ENCODE data around the gene MREG. TPM values are rescaled to one million over a fixed set of nuclear protein-coding genes. Genes with fewer than 3 reads are reported as not detected.
"Not testable (repeated sequence)": the region's sequence is repeated elsewhere in the genome, so short reads cannot be mapped to it uniquely, and the experiment has no call there.

Gene MREG
- total and polyA plus RNA-seq, 12 donors: 3.1 to 14.4 (median 6.3) TPM

GRCh38 chr2:215966274-215966673, 47.1 kb downstream of the MREG start:
- no peaks in the 10 kb centered on the region for H3K27me3 ChIP-seq
- TF ChIP-seq POLR2A (IDR thresholded peaks at IDR 0.05) (no peak), CTCF (IDR thresholded peaks at IDR 0.05) (no peak)
- H3K4me1 ChIP-seq (replicated peaks in 1 of 2): peaks cover 0 to 8% of the 10 kb centered on the region in 2 donors
- H3K27ac ChIP-seq: no peak overlapping the region
- intact Hi-C loops (cut with DNase I): no loop called here
- no peak for DNase-seq
- 72 to 88% (median 72%) methylated on average over 4 of the region's 4 CpGs for WGBS, 4 donors
- H3K9me3 ChIP-seq (replicated peaks in 1 of 3): no peaks in the 10 kb centered on the region
- no peaks in the 10 kb centered on the region for H3K36me3 ChIP-seq (replicated peaks in 1 of 2)
- no peak overlapping the region for H3K4me3 ChIP-seq

GRCh38 chr2:215965532-215966165, 47.7 kb downstream of the MREG start:
- H3K4me1 ChIP-seq (replicated peaks in 1 of 2): peaks cover 0 to 8% of the 10 kb centered on the region in 2 donors
- H3K36me3 ChIP-seq (replicated peaks in 1 of 2): no peaks in the 10 kb centered on the region
- TF ChIP-seq POLR2A (IDR thresholded peaks at IDR 0.05) (no peak), CTCF (IDR thresholded peaks at IDR 0.05) (no peak)
- no peak overlapping the region for H3K4me3 ChIP-seq
- no peak overlapping the region for H3K27ac ChIP-seq
- WGBS, 4 donors: 88 to 100% (median 93%) methylated on average over 1 of the region's 1 CpG
- no peaks in the 10 kb centered on the region for H3K9me3 ChIP-seq (replicated peaks in 1 of 3)
- DNase-seq: no peak
- no peaks in the 10 kb centered on the region for H3K27me3 ChIP-seq
- intact Hi-C loops (cut with DNase I): no loop called here

DNA sequence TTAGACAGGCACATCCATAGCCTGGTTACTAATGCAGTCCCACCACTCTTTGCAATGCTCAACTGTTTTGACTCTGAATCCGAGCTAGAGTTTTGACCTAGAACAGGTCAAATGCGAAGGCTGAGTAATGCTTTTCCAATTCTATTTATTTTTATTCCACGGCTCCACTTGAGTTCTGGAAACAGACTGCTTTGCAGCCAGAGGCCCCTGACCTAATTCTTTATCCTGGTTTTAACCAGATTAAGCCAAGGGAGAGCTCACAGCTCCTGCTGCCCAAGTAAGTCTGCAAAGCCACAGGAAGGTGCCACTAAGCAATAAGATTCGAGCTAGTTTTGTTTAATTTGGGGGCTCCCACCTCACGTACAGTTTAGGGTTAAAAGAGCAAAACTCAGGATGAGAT, 51.4 kb downstream of the MREG start:
- intact Hi-C loops (cut with DNase I): no loop called here
- Histone ChIP-seq H3K4me1 (replicated peaks in 1 of 2) (peaks cover 0 to 8% of the 10 kb centered on the region in 2 donors), H3K9me3 (replicated peaks in 1 of 3) (no peaks in the 10 kb centered on the region), H3K36me3 (replicated peaks in 1 of 2) (no peaks in the 10 kb centered on the region), H3K27ac (peak overlapping the region in 2 of 5 donors; percentile 19 to 31), H3K27me3 (no peaks in the 10 kb centered on the region), H3K4me3 (no peak overlapping the region)
- DNase-seq: peak in 1 of 7 donors; percentile 65
- 49 to 52% (median 50%) methylated on average over 5 of the region's 5 CpGs for WGBS, 4 donors
- TF ChIP-seq CTCF (IDR thresholded peaks at IDR 0.05) (no peak), POLR2A (IDR thresholded peaks at IDR 0.05) (no peak)

DNA sequence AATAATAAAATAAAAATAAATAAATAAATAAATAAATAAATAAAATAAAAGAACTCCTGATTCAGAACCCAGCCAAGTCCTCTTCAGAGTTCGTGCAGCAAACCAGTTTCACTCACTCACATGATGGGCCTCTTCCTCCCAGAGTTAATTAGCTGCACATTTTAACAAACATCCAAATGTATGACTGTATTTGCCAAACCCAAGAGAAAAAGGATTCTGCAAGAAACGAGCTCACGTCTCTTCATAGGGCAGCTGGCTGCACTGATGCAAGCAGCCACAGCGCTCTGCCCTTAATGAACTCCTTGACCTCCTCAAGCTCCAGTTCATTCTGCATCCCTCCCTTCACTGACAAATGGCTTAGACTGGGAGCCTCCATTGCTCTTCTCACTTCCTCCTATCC, 55.1 kb downstream of the MREG start:
- 85 to 94% (median 87%) methylated on average over 4 of the region's 4 CpGs for WGBS, 4 donors
- H3K36me3 ChIP-seq (replicated peaks in 1 of 2): no peaks in the 10 kb centered on the region
- H3K9me3 ChIP-seq (replicated peaks in 1 of 3): no peaks in the 10 kb centered on the region
- DNase-seq: no peak
- H3K27ac ChIP-seq: no peak overlapping the region
- peaks cover 0 to 8% of the 10 kb centered on the region in 2 donors for H3K4me1 ChIP-seq (replicated peaks in 1 of 2)
- intact Hi-C loops (cut with DNase I): loop anchor here in 1 of 2 donors (10.0 kb wide), 1 partner anchor 57 kb away; the partner anchor contains the start of gene MREG
- TF ChIP-seq CTCF (IDR thresholded peaks at IDR 0.05) (no peak), POLR2A (IDR thresholded peaks at IDR 0.05) (no peak)
- no peaks in the 10 kb centered on the region for H3K27me3 ChIP-seq
- H3K4me3 ChIP-seq: no peak overlapping the region

- not testable (repeated sequence) for H3K27ac ChIP-seq; H3K9me3 ChIP-seq (replicated peaks in 1 of 3); H3K36me3 ChIP-seq (replicated peaks in 1 of 2); DNase-seq; H3K4me3 ChIP-seq; H3K27me3 ChIP-seq; H3K4me1 ChIP-seq (replicated peaks in 1 of 2)
- intact Hi-C loops (cut with DNase I): loop anchor here in 1 of 2 donors (10.0 kb wide), 1 partner anchor 57 kb away; the partner anchor contains the start of gene MREG
- 96 to 100% (median 97%) methylated on average over 9 to 10 of the region's 10 CpGs for WGBS, 4 donors
These were observed 55.8 kb downstream of the MREG start for GRCh38 chr2:215957354-215958122.
